ENCODE data around the gene CFAP74.

CFAP74 gene

GRCh38 chr1:1987142-1987510 lies 16.5 kb downstream of the CFAP74 start:
- TF ChIP-seq FOXM1 (IDR thresholded peaks at IDR 0.05; ENCODE audit: borderline replicate concordance, low read depth) (no peak), ZBTB7A (IDR thresholded peaks at IDR 0.05; ENCODE audit: low read depth) (no peak), CEBPB (IDR thresholded peaks at IDR 0.05) (no peak), TCF12 (IDR thresholded peaks at IDR 0.05; ENCODE audit: low read depth) (no peak), CREB1 (IDR thresholded peaks at IDR 0.05; ENCODE audit: low read depth) (no peak), RAD21 (IDR thresholded peaks at IDR 0.05; ENCODE audit: low read depth) (no peak), TEAD4 (IDR thresholded peaks at IDR 0.05) (no peak), EGR1 (IDR thresholded peaks at IDR 0.05) (no peak), USF1 (IDR thresholded peaks at IDR 0.05) (no peak), NFIC (IDR thresholded peaks at IDR 0.05) (no peak), EP300 (IDR thresholded peaks at IDR 0.05; ENCODE audit: borderline replicate concordance) (no peak), TAF1 (IDR thresholded peaks at IDR 0.05; ENCODE audit: low read depth) (no peak), YY1 (IDR thresholded peaks at IDR 0.05; ENCODE audit: low read depth) (no peak)
- TF ChIP-seq, protein P1, sequence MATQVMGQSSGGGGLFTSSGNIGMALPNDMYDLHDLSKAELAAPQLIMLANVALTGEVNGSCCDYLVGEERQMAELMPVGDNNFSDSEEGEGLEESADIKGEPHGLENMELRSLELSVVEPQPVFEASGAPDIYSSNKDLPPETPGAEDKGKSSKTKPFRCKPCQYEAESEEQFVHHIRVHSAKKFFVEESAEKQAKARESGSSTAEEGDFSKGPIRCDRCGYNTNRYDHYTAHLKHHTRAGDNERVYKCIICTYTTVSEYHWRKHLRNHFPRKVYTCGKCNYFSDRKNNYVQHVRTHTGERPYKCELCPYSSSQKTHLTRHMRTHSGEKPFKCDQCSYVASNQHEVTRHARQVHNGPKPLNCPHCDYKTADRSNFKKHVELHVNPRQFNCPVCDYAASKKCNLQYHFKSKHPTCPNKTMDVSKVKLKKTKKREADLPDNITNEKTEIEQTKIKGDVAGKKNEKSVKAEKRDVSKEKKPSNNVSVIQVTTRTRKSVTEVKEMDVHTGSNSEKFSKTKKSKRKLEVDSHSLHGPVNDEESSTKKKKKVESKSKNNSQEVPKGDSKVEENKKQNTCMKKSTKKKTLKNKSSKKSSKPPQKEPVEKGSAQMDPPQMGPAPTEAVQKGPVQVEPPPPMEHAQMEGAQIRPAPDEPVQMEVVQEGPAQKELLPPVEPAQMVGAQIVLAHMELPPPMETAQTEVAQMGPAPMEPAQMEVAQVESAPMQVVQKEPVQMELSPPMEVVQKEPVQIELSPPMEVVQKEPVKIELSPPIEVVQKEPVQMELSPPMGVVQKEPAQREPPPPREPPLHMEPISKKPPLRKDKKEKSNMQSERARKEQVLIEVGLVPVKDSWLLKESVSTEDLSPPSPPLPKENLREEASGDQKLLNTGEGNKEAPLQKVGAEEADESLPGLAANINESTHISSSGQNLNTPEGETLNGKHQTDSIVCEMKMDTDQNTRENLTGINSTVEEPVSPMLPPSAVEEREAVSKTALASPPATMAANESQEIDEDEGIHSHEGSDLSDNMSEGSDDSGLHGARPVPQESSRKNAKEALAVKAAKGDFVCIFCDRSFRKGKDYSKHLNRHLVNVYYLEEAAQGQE (IDR thresholded peaks at IDR 0.05; ENCODE audit: low read depth): no peak
- TF ChIP-seq, protein P2, sequence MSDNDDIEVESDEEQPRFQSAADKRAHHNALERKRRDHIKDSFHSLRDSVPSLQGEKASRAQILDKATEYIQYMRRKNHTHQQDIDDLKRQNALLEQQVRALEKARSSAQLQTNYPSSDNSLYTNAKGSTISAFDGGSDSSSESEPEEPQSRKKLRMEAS (IDR thresholded peaks at IDR 0.05): no peak

GRCh38 chr1:1986451-1987141 lies 17.0 kb downstream of the CFAP74 start:
- no peak for TF ChIP-seq CREB1 (IDR thresholded peaks at IDR 0.05; ENCODE audit: low read depth)
- no peak for TF ChIP-seq TCF12 (IDR thresholded peaks at IDR 0.05; ENCODE audit: low read depth)
- TF ChIP-seq NFIC (IDR thresholded peaks at IDR 0.05): no peak
- TF ChIP-seq YY1 (IDR thresholded peaks at IDR 0.05; ENCODE audit: low read depth): no peak
- TF ChIP-seq TAF1 (IDR thresholded peaks at IDR 0.05; ENCODE audit: low read depth): no peak
- TF ChIP-seq ZBTB7A (IDR thresholded peaks at IDR 0.05; ENCODE audit: low read depth): no peak
- no peak for TF ChIP-seq RAD21 (IDR thresholded peaks at IDR 0.05; ENCODE audit: low read depth)
- no peak for TF ChIP-seq EP300 (IDR thresholded peaks at IDR 0.05; ENCODE audit: borderline replicate concordance)
- TF ChIP-seq TEAD4 (IDR thresholded peaks at IDR 0.05): no peak
- TF ChIP-seq, protein P2 (IDR thresholded peaks at IDR 0.05): no peak
- no peak for TF ChIP-seq FOXM1 (IDR thresholded peaks at IDR 0.05; ENCODE audit: borderline replicate concordance, low read depth)
- TF ChIP-seq CEBPB (IDR thresholded peaks at IDR 0.05): no peak
- TF ChIP-seq, protein P1 (IDR thresholded peaks at IDR 0.05; ENCODE audit: low read depth): no peak
- TF ChIP-seq USF1 (IDR thresholded peaks at IDR 0.05): no peak
- TF ChIP-seq EGR1 (IDR thresholded peaks at IDR 0.05): no peak

DNA sequence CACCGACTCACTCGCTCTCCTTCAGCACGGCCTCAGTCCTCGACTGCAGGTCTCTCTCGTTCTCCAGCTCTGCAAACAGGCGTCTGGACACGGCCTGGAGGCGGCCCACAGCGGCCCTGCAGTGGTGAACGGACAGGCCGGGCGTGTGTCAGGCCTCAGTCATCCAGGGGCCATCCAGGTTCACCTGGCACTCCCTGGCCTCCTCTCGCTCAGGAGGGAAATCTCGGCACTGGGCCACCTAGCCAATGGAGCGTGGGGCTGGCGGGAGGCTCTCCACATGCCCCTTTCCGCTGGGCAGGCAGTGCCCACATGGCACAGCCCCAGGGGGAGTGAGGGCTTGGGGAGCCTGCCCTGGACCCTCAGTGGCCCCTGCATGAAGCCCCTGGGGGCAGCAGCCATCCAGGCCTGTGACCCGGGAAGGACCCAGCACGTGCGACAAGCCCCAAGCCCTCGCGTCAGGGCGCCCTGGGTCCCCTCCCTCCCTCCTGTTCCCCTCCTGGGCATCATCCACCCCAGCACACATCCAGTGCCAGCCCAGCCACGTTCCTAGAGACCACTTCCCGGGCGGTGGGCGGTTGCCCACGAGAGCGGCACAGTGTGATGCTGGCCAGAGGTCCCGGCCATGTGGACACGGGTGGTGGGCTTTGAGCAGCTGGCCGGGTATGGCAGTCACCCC lies 18.1 kb downstream of the CFAP74 start:
- no peak for TF ChIP-seq YY1 (IDR thresholded peaks at IDR 0.05; ENCODE audit: low read depth)
- TF ChIP-seq EGR1 (IDR thresholded peaks at IDR 0.05): no peak
- TF ChIP-seq NFIC (IDR thresholded peaks at IDR 0.05): no peak

- TF ChIP-seq, protein P1 (IDR thresholded peaks at IDR 0.05; ENCODE audit: low read depth): no peak
- TF ChIP-seq CEBPB (IDR thresholded peaks at IDR 0.05): no peak
- no peak for TF ChIP-seq EP300 (IDR thresholded peaks at IDR 0.05; ENCODE audit: borderline replicate concordance)
- no peak for TF ChIP-seq TEAD4 (IDR thresholded peaks at IDR 0.05)
- no peak for TF ChIP-seq TCF12 (IDR thresholded peaks at IDR 0.05; ENCODE audit: low read depth)
- no peak for TF ChIP-seq ZBTB7A (IDR thresholded peaks at IDR 0.05; ENCODE audit: low read depth)
- no peak for TF ChIP-seq CREB1 (IDR thresholded peaks at IDR 0.05; ENCODE audit: low read depth)
- TF ChIP-seq FOXM1 (IDR thresholded peaks at IDR 0.05; ENCODE audit: borderline replicate concordance, low read depth): no peak
- no peak for TF ChIP-seq YY1 (IDR thresholded peaks at IDR 0.05; ENCODE audit: low read depth)
- TF ChIP-seq, protein P2 (IDR thresholded peaks at IDR 0.05): no peak
- no peak for TF ChIP-seq USF1 (IDR thresholded peaks at IDR 0.05)
- TF ChIP-seq NFIC (IDR thresholded peaks at IDR 0.05): no peak
- TF ChIP-seq TAF1 (IDR thresholded peaks at IDR 0.05; ENCODE audit: low read depth): no peak
Observed at GRCh38 chr1:1984560-1985070, 19.0 kb downstream of the CFAP74 start.
